HT1080 (cell line): ENCODE results near the gene PIK3R2. TPM values are rescaled to one million over a fixed set of nuclear protein-coding genes. Genes with fewer than 3 reads are reported as not detected.
"Not testable (repeated sequence)": the region's sequence is repeated elsewhere in the genome, so short reads cannot be mapped to it uniquely, and the experiment has no call there.

Experiments used
- DNase-seq: peaks from one replicate; pipeline ENCODE4 v3.0.0-alpha.2; 2015; ENCODE audit warnings: low read depth
- total RNA-seq: library from RNA; depleted of rRNA; stranded (reverse); fragments of >200 nt; shearing (Covaris generic); gene quantifications from 2 replicates; pipeline ENCODE4 v1.2.3, GENCODE V29; 2014

PIK3R2 gene
- total RNA-seq, 1 experiment from 2014 or later: 21.1 TPM

- peak; percentile 97 for DNase-seq
Measured at GRCh38 chr19:18152442-18152816, 534 bp upstream of the PIK3R2 start.

DNA sequence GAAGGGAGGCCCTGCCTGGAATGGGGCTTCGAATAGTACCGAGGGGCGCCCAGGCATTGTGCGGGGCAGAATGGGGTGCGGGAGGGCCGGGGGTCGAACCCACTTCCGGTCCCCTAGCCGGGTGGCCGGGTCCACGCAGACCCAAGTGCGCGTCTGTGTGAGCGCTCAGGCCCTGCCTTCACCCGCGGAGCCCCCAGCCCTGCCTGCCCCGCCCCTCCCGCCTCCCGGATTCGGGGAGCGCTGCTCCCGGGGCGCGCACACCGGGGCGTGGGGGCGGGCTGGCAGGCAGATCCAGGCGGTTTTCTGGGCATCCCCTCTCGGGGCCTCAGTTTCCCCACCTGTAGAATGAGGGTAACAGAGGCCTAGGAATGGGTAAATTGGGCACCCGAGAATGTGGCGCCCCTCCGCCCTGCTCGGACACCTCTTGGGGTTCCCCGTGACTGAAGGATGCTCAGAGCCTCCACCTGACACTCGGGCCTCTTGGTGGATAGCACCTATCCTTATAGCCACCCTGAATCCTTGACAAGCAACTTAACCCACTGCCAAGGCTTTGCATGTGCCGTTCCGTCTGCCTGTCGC, 682 bp downstream of the PIK3R2 start:
- no peak for DNase-seq

DNA sequence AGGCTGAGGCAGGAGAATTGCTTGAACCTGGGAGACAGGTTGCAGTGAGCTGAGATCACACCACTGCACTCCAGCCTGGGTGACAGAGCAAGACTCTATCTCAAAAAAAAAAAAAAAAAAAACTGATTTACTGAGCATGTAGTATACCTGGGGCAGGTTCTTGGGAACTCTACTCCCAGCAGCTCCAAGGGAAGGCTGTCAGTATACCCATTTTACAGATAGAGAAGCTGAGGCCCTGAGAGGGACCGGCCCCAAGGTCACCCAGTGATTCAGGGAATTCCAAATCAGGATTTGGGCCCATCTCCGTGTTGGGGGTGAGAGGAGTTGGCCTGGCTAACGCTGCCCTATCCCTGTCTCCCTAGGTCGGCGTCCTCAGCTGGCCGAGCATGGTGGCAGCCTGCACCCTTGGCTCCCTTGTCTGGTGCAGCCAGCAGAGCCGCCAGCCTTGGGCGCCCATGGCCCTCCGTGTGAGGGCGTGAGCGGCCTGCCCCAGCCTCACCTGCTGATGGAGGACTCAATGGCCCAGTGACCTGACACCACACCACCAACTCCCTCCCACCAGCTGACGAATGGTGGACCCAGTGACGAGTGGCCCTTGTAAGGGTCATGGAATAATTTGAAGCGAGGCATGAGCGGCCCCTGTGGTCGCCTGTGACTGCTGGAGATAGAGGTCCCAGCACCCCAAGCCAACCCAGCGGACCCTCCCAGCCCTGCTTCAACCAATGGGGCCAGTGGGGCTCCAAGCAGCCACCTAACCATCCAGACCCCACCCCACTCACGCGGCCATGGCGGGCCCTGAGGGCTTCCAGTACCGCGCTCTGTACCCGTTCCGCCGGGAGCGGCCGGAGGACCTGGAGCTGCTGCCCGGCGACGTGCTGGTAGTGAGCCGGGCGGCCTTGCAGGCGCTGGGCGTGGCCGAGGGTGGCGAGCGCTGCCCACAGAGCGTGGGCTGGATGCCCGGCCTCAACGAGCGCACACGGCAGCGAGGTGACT, 2.4 kb downstream of the PIK3R2 start:
- no peak for DNase-seq

GRCh38 chr19:18156268-18156667, 3.3 kb downstream of the PIK3R2 start:
- no peak for DNase-seq

DNA sequence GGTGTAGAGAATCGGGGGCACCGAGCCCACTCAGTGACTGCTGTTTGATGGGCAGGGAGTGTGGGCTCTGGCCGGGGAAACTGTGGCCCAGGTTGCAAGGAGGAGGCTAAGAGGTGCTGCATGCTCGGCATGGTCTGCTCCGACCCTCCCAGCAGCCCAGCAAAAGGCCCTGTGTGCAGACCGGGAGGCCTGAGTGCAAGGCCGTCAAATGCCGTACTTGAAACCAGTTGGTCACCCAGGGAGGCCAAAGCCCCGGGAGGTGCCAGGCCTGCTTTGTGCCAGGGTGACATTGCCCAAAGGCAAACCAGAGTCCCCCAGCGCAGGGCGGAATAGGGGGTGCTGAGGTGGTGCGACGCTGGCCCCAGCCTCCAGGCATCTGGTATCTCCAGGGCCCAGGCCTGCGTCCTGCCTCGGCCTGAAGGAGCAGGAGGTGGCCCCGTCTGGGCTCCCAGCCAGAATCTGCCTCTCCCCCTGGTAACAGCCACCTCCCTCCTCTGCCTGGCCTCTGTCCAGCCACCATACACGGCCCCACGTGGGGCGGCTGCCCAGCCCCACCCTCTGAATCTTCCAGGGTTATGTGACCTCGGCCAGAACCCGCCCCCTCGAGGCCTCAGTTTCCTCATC, 4.0 kb downstream of the PIK3R2 start:
- DNase-seq: peak; percentile 36

DNA sequence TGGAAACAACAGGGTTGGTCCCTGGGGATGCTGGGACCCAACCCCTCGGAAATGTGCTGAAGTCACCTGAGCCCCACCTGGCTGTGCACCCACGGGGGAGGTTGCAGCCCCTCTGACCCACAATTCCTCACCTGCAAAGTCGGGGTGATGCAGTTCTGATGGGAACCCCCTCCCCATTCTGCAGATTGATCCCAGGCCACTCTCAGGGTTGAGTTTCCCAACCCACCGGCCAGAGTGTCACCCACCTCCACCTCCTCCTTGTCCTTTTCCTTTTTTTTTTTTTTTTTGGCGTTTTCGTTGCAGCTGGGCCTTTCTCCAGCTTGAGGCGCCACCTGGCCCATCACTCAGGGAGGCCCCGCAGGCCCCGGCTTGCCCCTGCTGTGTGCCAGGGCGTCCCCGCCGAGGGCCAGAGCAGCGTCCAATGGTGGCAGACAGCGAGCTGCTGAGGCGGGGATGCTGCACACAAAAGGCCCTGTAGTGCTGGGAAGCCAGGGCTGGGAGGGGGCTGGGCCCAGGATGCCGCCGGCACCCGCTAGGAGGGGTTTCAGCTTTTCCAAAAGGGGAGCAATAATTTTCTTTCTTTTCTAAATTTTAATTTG, 4.6 kb downstream of the PIK3R2 start:
- DNase-seq: no peak

DNA sequence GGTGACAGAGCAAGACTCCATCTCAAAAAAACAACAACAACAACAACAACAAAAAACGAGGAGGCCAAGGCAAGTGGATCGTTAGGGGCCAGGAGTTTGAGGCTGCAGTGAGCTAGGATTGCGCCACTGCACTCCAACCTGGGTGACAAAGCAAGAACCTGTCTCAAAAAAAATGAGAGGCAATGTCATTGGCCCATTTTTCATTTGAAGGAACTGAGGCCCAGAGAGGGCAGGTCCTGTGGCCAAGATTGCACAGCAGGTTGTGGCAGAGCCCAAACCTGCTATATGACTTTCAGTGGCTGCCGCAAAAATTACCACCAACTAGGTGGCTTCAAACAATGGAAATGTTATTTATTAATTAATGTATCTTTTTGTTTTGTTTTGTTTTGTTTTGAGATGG, 5.5 kb downstream of the PIK3R2 start:
- no peak for DNase-seq

- DNase-seq: not testable (repeated sequence)
Measured at GRCh38 chr19:18159059-18159616, 6.2 kb downstream of the PIK3R2 start.

GRCh38 chr19:18159810-18160209, 6.8 kb downstream of the PIK3R2 start:
- DNase-seq: no peak

- DNase-seq: no peak
Measured at GRCh38 chr19:18160493-18160970, 7.6 kb downstream of the PIK3R2 start.

DNA sequence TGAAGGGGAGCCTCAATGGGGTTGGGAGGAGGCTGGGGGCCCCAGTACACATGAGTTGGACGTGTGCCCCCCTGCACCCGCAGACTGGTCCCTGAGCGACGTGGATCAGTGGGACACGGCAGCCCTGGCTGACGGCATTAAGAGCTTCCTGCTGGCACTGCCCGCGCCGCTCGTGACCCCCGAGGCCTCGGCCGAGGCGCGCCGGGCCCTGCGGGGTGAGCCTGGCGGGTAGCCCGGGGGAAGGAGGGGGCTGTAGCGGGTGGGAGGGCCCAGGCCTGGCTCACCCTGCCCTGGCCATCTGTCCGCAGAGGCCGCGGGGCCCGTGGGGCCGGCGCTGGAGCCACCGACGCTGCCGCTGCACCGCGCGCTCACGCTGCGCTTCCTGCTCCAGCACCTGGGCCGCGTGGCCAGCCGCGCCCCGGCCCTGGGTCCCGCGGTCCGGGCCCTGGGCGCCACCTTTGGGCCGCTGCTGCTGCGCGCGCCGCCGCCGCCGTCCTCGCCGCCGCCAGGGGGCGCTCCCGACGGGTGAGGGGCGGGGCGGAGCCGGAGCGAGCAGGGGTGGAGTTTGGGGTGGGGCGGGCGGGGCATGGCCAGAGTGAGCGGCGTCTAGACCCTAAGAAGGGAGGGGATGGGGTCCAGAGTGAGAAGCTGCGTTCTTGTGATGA, 8.1 kb downstream of the PIK3R2 start:
- no peak for DNase-seq

DNA sequence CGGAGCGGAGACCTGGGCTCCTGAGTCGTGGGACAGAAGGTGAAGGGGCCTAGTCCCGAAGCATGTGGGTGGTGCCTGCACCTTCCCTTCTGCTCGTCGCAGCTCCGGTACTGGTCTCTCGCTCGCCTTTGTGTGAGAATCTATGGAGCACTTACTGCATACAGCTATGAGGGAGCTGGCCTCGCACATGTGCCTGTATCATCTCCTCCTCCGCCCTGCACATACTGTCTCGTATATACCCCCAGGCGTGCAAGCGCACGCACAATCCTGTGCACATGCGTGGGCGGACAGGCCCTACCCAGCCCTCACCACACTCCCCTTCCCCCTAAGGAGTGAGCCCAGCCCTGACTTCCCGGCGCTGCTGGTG, 8.7 kb downstream of the PIK3R2 start:
- no peak for DNase-seq

DNA sequence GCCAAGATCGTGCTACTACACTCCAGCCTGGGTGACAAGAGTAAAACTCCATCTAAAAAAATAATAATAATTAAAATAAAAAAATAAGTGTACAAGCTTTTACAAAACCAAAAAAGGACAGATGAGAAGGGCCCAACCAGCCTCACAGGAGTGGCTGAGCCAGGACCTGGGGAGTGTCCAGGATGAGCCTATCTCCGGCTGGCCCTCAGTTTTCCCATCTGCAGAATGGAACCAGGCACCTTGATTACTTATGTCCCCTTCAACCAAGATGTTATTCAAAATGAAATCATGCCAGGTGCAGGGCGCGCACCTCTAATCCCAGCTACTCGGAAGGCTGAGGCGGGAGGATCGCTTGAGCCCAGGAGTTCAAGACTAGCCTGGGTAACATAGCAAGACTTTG, 11.1 kb downstream of the PIK3R2 start:
- no peak for DNase-seq

- DNase-seq: no peak
Measured at GRCh38 chr19:18165794-18166544, 13.0 kb downstream of the PIK3R2 start.

GRCh38 chr19:18167011-18167410, 14.0 kb downstream of the PIK3R2 start:
- DNase-seq: no peak

DNA sequence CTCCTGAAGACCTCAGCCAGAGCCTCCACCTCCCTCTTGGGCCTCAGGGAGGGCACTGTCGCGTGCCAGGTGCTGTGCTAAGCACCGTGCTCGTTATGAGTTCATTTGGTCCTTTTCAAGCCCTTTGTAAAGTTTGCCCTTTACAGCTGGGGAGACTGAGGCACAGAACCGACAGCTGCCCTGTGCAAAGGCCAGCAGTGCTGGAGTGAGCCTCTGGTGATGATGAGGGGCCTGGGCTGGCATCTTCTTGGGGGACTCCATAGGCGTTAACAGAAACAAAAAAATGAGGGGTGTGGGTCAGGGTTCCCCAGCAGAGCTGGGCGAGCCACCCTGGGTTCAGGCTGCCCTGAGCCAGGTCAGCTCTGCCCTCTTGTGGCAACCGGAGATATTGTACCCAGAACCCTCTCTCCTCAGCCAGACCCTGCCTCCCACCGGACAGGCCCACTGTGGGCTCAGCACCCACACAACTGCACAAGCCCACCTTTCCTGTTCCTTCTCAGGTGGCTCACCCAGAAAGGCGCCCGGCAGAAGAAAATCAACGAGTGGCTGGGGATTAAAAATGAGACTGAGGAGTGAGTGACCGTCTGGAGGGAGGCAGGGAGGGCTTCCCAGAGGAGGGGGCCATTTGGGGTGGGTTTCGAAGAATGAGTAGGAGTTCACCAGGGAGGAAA, 15.1 kb downstream of the PIK3R2 start:
- DNase-seq: no peak

DNA sequence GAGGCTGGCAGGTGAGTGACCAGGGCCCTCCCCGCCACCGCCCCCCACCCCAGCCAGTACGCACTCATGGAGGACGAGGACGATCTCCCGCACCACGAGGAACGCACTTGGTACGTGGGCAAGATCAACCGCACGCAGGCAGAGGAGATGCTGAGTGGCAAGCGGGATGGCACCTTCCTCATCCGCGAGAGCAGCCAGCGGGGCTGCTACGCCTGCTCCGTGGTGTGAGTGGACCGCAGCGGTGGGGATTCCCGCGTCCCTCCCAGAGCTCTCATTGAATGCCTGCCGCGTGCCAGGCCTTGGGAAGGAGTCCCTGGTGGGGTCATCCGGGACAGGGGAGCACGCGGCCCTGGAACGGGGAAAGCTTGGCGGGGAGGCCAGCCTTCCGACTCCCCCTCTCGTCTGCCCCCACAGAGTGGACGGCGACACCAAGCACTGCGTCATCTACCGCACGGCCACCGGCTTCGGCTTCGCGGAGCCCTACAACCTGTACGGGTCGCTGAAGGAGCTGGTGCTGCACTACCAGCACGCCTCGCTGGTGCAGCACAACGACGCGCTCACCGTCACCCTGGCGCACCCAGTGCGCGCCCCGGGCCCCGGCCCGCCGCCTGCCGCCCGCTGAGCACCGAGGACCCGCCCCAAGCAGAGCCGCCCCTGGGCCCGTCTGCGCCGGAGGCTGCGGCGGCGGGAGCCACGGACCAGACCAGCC, 15.9 kb downstream of the PIK3R2 start:
- DNase-seq: no peak

- DNase-seq: no peak
Measured at GRCh38 chr19:18170714-18171255, 17.8 kb downstream of the PIK3R2 start.
